SK-N-DZ (cell line): Measurements from ENCODE around the gene PDE11A.

ENCODE experiments used
- DNase-seq: peaks from one replicate; pipeline ENCODE4 v3.0.0-alpha.2; 2015; ENCODE audit warnings: low spot score

The PDE11A gene

GRCh38 chr2:177670791-177671535 is 401.6 kb downstream of the PDE11A start:
- DNase-seq: no peak

GRCh38 chr2:177669625-177670330 is 402.8 kb downstream of the PDE11A start:
- no peak for DNase-seq

GRCh38 chr2:177669201-177669600 is 403.4 kb downstream of the PDE11A start:
- no peak for DNase-seq

GRCh38 chr2:177668617-177669016 is 404.0 kb downstream of the PDE11A start:
- DNase-seq: no peak

GRCh38 chr2:177667626-177668025 is 405.0 kb downstream of the PDE11A start:
- peak; percentile 15 for DNase-seq

DNA sequence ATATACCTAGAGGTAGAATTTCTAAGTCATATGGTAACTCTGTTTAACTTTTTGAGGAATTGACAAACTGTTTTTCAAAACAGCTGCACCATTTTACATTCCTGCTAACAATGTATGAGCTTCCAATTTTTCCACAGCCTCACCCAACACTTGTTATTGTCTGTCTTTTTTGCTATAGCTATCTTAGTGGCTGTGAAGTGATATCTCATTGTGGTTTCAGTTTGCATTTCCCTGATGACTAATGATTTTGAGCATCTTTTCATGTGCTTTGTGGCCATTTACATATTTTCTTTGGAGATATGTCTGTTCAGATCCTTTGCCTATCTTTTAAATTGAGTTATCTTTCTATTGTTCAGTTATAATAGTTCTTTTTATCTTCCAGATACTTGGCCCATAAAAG is 406.2 kb downstream of the PDE11A start:
- DNase-seq: no peak

- DNase-seq: no peak
Observed at GRCh38 chr2:177665948-177666347, 406.6 kb downstream of the PDE11A start.

GRCh38 chr2:177665328-177665727 is 407.2 kb downstream of the PDE11A start:
- no peak for DNase-seq

DNA sequence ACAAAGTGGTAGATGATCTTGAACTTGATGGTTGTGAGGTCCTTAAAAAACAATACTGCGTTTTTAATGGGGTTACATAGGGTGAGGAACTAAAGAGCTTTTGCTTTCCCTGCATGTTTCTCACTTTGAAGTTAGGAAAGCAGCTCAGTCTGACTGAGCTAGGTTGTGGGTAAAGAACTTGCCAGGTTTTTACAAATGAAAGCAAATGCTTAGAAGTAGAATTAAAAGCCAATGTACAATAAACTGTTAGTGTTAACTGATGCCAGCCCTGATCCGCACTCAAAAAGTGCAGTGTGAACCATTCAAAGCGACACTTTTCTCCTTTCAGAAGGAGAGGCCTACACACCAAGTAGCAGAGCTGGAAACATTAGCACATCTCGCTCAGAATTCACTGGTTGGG is 409.7 kb downstream of the PDE11A start:
- DNase-seq: no peak

DNA sequence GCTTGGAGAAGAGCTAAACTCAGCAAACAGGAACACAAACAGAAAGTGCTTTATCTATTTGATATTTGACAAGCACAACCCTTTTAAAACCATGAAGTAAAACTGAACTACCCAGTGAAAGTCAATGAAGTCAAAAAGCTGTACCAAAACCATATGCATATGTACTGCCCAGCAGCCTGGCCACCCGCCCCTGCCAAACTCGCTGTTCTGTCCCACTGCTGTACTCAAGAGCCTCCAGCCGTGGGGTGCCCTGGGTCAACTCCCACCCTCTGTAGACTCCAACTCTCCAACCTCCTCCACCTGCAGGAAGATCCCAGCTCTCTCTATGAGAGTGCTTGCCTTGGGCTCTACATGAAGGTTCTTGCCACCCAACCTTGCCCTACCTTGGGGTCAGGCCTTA is 411.8 kb downstream of the PDE11A start:
- DNase-seq: no peak

GRCh38 chr2:177658309-177658708 is 414.3 kb downstream of the PDE11A start:
- no peak for DNase-seq

- DNase-seq: no peak
Observed at GRCh38 chr2:177651833-177652232, 420.7 kb downstream of the PDE11A start.

DNA sequence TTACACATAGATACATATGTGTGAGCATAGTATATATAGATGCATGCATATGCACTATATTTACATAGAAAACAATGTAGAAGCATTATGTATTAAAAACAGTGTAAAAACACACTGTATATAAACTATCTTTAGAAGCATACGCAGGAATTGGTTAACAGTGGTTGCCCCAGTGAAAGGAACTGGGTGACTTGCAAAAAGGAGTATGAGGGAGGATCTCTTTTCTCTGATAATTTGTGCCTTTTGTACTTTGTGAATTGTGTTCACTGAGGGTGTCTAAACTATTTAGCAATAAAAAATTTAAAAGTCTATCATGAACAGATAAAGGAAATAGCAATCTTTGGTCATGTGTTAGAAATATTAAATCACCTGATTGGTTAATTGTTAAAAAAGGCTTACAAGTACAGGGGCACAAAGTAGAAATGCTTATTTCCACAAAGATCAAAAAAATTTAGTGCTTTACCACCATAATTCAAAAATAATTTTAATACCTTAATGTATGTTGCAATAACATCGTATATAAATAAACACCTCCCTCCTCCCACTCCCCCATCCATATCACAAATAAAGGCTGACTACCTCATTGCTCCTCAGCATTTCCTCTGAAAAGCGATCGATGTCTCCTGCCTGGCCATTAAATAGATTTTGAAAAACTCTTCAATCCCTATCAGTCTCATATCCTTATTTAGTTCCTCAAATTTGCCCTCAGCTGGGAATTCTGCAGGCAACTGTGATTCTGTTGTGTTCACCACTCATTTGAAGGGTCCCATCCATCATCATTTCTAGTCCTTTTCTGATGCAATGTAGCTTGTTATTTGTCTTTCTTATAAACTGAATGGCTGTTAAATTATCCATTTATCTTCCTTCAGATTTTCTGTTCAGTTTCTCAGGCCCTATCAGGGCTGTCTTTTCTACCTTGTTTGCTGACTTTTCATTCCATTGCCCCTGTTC is 422.7 kb downstream of the PDE11A start:
- no peak for DNase-seq

- no peak for DNase-seq
Observed at GRCh38 chr2:177646791-177647190, 425.8 kb downstream of the PDE11A start.

- no peak for DNase-seq
Observed at GRCh38 chr2:177646241-177646640, 426.3 kb downstream of the PDE11A start.

- DNase-seq: no peak
Observed at GRCh38 chr2:177641331-177641730, 431.2 kb downstream of the PDE11A start.

- DNase-seq: no peak
Observed at GRCh38 chr2:177640423-177640822, 432.2 kb downstream of the PDE11A start.

GRCh38 chr2:177639262-177639914 is 433.2 kb downstream of the PDE11A start:
- no peak for DNase-seq

DNA sequence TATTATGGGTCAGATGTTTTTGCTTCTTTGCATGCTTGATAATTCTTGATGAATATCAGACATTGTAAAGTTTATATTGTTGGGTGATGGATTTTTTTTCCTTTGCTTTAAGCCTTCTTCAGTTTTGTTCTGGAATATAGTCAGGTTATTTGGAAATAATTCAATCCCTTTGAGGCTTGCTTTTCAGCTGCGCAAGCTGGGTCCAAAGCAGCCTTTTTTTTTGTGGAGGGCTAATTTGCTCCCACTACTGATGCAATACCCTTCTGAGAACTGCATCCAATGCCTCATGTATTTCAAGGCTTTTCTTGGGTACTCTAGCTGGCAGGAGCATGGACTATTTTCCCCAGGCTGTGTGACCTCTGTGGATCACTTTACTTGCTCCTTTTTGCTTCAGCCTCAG is 434.1 kb downstream of the PDE11A start:
- no peak for DNase-seq

GRCh38 chr2:177636672-177637071 is 435.9 kb downstream of the PDE11A start:
- DNase-seq: no peak

DNA sequence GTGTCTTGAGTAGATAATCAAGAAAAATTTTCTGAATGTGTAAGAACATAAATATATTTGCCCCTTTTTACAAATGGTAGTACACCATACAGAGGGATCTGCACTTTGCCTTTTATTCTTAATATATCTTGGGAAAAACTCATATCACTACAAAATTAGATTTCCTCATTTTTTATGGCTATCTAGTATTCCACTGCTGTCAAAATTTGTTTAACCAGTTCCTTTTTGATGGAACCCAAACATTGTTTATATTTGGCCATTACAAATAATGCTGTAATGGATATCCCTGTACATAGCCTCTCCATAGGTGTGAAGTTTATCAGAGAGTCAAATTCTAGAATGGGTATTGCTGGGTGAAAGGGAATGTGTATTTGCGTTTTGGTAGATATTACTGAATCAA is 436.9 kb downstream of the PDE11A start:
- no peak for DNase-seq

DNA sequence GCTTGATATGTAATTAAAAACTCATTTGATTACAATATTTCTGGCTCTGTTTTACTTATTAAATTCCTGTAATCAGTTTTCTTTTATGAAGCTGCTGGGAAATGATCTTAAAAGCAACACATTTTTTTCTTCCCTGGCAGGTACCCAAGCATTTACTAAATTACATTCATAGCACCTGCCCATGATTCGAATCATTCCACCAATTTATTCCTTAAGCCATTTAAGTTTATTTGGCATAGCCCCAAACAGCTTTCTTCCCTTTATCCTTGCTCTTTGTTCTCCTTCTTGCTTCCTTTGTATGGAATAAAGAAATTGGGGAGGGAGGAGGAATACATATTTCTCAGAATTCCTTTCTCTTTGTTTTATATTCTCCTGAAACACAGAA is 438.7 kb downstream of the PDE11A start:
- DNase-seq: no peak
